SK-N-MC (cell line): ENCODE data around the gene GNG8.

Experiments used
- DNase-seq: peaks from one replicate; pipeline ENCODE4 v3.0.0-alpha.2; 2011; ENCODE audit warnings: low read depth, low spot score
- H3K27ac ChIP-seq: fragments of 200-600 bp; sonication (generic); 2 replicates; pipeline ENCODE4 v1.5.1; 2016; ENCODE audit warnings: mixed run types
- H3K36me3 ChIP-seq: fragments of 200-600 bp; sonication (generic); 2 replicates; pipeline ENCODE4 v1.6.1; 2017; ENCODE audit warnings: antibody characterized with exemption, low read length, mixed read lengths; ENCODE audit not compliant: insufficient read depth
- H3K4me3 ChIP-seq: fragments of 200-600 bp; sonication (generic); 2 replicates; pipeline ENCODE4 v1.5.1; 2016
- H3K9ac ChIP-seq: fragments of 200-600 bp; sonication (generic); 2 replicates; pipeline ENCODE4 v1.8.0; 2017; ENCODE audit warnings: mixed run types, mixed read lengths; ENCODE audit not compliant: insufficient read length
- H3K9me3 ChIP-seq: fragments of 200-600 bp; sonication (generic); 2 replicates; pipeline ENCODE4 v1.6.1; 2017; ENCODE audit warnings: low read depth, mild to moderate bottlenecking, antibody characterized with exemption, low read length, moderate library complexity, mixed read lengths
- EZH2 ChIP-seq: fragments of 200-600 bp; sonication (generic); IDR thresholded peaks from one replicate; pipeline ENCODE4 v1.6.1; 2017; ENCODE audit warnings: antibody characterized with exemption
- FOXP2 ChIP-seq: optimal IDR thresholded peaks from 2 replicates; pipeline ENCODE3; 2011; ENCODE audit warnings: mild to moderate bottlenecking, moderate library complexity; ENCODE audit not compliant: insufficient read depth; ENCODE audit errors: extremely low read length, control extremely low read depth
- POLR2AphosphoS5 ChIP-seq: IDR thresholded peaks from 2 replicates; pipeline ENCODE4 v1.6.1; 2012; ENCODE audit warnings: mild to moderate bottlenecking, low read depth, low read length, borderline replicate concordance

Gene GNG8

DNA sequence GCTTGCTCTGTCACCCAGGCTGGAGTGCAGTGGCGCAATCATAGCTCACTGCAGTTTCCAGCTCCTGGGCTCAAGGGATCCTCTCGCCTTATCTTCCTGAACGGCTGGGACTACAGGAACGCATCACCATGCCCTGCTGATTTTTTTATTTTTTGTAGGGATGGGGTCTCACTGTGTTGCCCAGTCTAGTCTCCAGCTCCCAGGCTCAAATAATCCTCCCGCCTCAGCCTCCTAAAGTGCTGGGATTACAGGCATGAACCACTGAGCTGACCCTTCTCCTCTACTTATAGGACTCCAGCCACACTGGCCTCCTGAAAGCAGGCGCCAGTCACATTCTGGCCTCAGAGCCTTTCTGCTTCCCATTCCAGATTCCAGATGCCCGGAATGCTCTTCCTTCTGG is 14.4 kb upstream of the GNG8 start:
- no peaks in the 10 kb centered on the region for H3K9me3 ChIP-seq
- TF ChIP-seq FOXP2 = no peak
- TF ChIP-seq POLR2AphosphoS5 = no peak
- TF ChIP-seq EZH2 = no peak
- H3K27ac ChIP-seq = no peak overlapping the region
- no peak for DNase-seq
- H3K9ac ChIP-seq = no peak overlapping the region
- no peak overlapping the region for H3K4me3 ChIP-seq
- no peaks in the 10 kb centered on the region for H3K36me3 ChIP-seq

DNA sequence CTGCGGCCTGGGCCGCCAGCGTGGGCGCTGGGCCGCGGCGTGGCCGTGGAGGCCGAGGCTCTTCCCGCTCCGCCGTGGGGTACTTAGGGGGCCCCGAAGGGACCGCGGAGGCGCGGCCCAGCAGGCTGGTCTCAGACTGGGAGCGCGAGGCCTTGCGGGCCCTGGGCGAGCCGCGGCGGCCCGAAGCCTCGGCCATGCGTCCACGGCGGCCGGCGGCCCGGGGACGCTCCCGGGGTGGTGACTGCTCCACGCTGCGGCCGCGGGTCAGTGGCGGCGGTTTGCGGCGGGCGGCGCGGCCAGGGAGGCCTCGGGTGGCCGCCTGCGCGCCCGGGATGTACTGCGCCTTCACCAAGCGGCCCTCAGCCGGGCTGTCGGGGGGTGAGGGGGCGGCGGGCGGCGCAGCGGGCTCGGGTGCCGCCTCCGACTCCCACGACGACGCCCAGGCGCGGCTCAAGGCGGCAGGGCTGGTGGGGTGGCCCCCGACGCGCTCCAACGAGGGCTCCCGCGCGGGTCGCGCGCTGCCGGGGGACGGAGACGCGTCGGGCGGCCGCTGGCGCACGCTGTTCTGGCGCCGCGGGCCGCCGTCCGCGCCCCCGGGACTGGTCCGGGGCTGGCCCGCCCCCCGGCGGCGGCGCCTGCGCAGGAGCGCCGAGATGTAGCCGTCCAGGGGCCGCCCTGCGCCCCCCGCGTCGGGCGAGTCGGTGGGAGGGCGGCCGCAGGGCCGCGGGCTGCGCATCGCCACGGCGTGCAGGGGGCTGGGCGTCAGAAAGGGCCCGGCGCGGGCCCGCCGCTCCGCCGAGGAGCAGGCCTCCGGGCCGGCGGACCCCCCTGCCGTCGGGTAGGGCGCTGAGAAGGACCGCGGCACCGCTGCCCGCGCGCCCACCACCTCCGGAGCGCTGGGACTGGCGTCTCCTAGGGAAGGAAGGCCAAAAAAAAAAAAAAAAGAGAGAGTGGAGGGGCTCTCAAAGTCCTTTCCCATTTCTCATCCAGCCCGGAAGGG is 13.3 kb upstream of the GNG8 start:
- no peak for DNase-seq
- Histone ChIP-seq H3K36me3 (no peaks in the 10 kb centered on the region), H3K4me3 (no peak overlapping the region), H3K9ac (no peak overlapping the region), H3K27ac (no peak overlapping the region), H3K9me3 (no peaks in the 10 kb centered on the region)
- TF ChIP-seq EZH2 = no peak
- no peak for TF ChIP-seq POLR2AphosphoS5
- no peak for TF ChIP-seq FOXP2

DNA sequence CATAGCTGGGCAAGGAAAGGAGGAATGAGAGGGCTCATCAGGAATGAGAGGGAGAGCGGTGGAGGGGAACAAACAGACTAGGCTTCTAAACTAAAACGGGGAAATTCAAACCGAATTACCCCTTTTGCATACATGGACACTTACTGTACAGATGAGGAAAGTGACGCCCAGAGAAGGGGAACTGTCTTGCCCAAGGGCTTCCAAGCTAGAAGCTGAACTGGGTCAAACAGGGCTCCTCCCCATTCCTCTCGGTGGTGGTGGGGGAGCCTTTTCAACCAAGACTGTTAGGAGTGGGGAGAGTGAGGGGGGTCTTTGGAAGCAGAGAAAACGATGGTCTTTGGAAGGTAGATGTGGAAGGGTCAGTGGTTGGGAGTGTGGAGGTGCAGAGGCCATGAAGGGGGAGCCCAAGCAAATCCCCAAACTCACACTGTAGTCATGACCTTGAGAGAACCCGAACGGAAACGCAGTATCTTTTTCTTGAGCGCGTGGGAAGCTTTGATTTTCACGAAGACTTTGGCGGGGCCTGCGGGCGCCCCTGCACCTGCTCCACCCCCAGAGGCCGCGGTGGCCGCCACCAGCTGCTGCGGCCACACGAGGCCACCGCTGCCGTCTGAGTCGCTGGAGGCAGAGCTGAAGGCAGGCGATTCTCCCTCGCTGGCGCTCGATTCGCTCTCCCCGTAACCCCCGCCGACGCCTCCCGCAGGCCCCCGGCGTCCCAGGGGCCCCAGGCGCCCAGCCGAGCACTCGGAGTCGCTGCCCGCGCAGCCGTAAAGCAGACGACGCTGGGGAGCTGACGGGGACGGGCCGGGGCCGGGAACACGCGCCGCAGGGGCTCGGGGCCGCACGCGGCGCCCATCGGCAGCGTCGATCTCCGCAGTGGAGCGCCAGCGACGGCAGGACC is 12.3 kb upstream of the GNG8 start:
- H3K9ac ChIP-seq = no peak overlapping the region
- no peak overlapping the region for H3K4me3 ChIP-seq
- no peak for DNase-seq
- no peaks in the 10 kb centered on the region for H3K36me3 ChIP-seq
- no peak overlapping the region for H3K27ac ChIP-seq
- H3K9me3 ChIP-seq = no peaks in the 10 kb centered on the region
- TF ChIP-seq EZH2 (no peak), POLR2AphosphoS5 (no peak), FOXP2 (no peak)

DNA sequence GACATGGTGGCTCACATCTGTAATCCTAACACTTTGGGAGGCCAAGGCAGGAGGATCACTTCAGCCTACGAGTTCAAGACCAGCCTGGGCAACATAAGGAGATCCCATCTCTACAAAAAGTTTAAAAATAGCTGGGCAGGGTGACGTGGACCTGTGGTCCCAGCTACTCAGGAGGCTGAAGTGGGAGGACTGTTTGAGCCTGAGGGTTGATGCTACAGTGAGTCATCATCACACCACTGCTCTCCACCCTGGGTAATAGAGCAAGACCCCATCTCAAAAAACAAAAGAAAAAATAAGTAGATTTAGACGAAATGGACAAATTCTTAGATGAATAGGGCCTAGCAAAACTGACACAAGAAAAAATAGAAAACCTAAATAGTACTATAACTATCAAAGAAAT is 10.4 kb upstream of the GNG8 start:
- TF ChIP-seq EZH2 (no peak), POLR2AphosphoS5 (no peak), FOXP2 (no peak)
- Histone ChIP-seq H3K36me3 (no peaks in the 10 kb centered on the region), H3K9ac (no peak overlapping the region), H3K9me3 (no peaks in the 10 kb centered on the region), H3K4me3 (no peak overlapping the region), H3K27ac (no peak overlapping the region)
- no peak for DNase-seq

DNA sequence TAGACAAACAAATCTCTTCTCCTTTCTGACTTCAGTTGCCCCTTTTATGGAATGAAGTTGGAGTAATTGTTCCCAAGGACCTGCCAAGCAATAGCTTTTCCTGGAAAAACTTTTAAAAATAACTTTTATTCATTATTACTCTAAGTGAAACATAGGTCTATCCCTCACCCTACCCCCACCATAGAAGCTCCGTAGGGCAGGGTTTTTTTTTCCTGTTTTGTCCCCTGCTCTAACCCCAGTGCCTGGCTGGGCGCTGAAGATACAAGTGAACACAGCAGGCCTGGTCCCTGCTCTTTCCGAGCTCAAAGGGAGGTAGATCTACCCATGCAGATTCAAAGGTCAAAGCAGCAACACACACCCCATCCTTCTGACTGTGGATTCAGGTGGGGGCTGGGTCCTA is 8.7 kb upstream of the GNG8 start:
- Histone ChIP-seq H3K36me3 (no peaks in the 10 kb centered on the region), H3K27ac (no peak overlapping the region), H3K4me3 (no peak overlapping the region), H3K9me3 (no peaks in the 10 kb centered on the region), H3K9ac (no peak overlapping the region)
- TF ChIP-seq POLR2AphosphoS5 (no peak), EZH2 (no peak), FOXP2 (no peak)
- DNase-seq = no peak

DNA sequence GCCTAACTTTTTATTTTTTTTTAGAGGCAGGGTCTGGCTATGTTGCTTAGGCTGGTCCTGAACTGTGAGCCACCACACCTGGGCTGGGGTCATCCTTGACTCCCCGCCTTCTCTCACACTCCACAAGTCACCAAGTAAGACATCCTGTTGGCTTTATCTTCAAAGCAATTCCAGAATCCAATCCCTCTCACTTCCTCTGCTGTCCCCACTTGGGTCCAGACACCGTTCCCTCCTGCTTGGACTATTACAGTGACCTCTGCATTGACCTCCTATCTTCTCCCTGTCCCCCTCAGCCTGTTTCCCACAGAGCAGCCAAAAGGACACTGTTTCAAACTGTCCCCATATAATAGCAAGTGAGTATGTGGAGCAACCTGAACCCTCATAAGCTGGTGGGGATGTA is 4.7 kb upstream of the GNG8 start:
- TF ChIP-seq FOXP2 (no peak), POLR2AphosphoS5 (no peak), EZH2 (no peak)
- Histone ChIP-seq H3K36me3 (no peaks in the 10 kb centered on the region), H3K9me3 (no peaks in the 10 kb centered on the region), H3K4me3 (no peak overlapping the region), H3K27ac (no peak overlapping the region), H3K9ac (no peak overlapping the region)
- no peak for DNase-seq

DNA sequence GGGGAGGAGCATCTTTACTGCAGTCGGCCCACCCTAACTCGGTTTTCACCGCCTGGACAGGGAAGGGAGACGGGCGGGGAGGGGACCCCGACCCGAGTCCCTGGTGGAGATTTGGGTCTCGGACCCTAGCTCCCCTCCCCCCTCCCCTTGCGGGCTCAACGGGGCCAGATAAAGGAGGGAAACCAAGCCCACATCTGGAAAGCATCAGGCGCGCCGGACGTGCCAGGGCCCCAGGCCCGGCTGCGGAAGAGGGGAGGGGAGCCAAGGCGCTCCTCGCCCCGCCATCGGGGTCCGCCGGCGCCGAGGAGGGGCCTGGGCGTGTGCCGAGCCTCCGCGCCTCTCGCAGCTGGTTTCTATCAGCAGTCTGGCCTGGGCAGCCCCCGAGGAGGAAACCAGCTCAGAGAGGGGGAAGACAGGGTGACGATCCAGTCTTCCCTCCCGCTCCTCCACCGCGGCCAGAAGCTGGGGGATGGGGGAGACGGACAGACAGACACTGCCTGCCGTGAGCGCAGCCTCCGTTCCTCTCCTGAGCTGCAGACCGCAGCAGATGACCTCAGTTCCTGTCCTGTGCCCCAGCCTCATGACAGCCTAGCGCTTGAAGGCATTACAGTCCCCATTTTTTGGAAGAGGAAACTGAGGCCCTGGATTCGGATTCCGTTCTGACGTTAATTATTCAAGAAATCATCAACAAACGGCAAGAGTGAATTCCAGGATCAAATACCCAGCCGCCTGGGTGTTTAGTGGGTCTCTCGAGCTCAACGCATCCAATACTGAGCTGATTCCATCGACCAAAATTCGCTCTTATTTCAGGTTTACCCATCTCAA is 3.6 kb upstream of the GNG8 start:
- Histone ChIP-seq H3K36me3 (no peaks in the 10 kb centered on the region), H3K4me3 (peak overlapping the region; percentile 85), H3K27ac (peak overlapping the region; percentile 28; the same call in 1 of the 2 replicates), H3K9me3 (no peaks in the 10 kb centered on the region), H3K9ac (peak overlapping the region; percentile 45)
- DNase-seq = no peak
- no peak for TF ChIP-seq POLR2AphosphoS5
- TF ChIP-seq FOXP2 = no peak
- no peak for TF ChIP-seq EZH2
